VCaP (cell line): Measurements from ENCODE around the gene NKAIN1.
A peak's percentile ranks its signal among the peaks of the same experiment; 100 is the strongest.

Source experiments
- H3K27ac ChIP-seq: fragments of 450-650 bp; 2 replicates; pipeline ENCODE4 v1.5.1; 2017
- CTCF ChIP-seq: fragments of 450-650 bp; conservative IDR thresholded peaks from 2 replicates; pipeline ENCODE4 v1.5.1; 2017; ENCODE audit warnings: mild to moderate bottlenecking, moderate library complexity

The NKAIN1 gene

GRCh38 chr1:31244326-31244725, 4.6 kb upstream of the NKAIN1 start:
- no peak for TF ChIP-seq CTCF
- H3K27ac ChIP-seq: no peak overlapping the region

- no peak for TF ChIP-seq CTCF
- H3K27ac ChIP-seq: no peak overlapping the region
These were observed 4.0 kb upstream of the NKAIN1 start for GRCh38 chr1:31243501-31244286.

- no peak for TF ChIP-seq CTCF
These were observed 1.6 kb upstream of the NKAIN1 start for GRCh38 chr1:31241321-31241720.

DNA sequence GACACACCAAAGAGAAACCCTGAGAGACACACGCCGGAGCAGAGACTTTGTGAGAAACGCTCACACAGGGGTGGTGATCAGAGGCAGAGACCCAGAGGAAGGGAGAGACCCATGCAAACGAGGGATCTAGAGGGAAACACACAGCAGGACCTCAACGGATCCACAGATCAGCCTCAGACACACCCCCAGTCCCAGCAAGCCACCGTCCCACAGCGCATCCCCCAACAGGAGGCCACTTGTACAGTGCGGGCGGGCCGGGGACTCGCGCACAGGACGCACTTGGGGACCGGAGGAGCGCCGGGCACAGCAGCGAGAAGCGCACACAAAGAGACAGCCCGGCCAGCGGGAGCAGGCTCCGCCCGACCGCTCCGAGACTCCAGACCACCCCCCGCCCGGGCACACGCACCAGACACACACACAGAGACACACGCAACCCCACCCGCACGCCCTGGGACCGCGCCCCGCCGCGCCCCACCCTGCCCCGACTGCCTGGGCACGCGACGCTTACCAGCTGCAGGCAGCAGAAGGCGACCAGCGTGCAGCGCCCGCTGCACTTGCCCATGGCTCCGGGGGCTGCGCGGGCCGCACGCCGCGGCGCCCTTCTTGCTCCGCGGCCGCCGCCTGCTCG, 587 bp downstream of the NKAIN1 start:
- H3K27ac ChIP-seq: peak overlapping the region; percentile 18; the same call in 1 of the 2 replicates
- TF ChIP-seq CTCF: no peak

More at GRCh38 chr1:31241321-31241720, 1.6 kb upstream of the NKAIN1 start:
- H3K27ac ChIP-seq: no peak overlapping the region

DNA sequence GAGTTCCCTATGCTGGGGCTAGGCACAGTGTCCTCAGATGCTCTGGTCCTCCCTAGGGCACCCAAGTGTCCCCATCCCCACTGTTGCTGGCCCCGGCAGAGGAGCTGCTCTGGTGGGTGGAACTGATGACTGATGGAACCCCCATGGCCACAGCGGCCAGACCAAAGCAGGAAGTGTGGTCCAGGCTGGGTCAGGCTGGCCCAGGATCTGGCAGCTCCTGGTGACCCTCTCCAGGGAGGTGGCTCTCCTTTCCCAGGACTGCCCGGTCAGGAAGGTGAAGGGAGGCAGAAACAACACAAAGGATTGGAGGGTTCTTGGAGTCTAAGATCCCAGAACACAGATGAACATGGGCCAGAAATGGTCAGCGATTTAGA, 1.1 kb downstream of the NKAIN1 start:
- no peak for TF ChIP-seq CTCF

GRCh38 chr1:31234870-31235269, 4.8 kb downstream of the NKAIN1 start:
- no peak overlapping the region for H3K27ac ChIP-seq
- TF ChIP-seq CTCF: no peak

More for the DNA sequence above, 1.1 kb downstream of the NKAIN1 start:
- H3K27ac ChIP-seq: no peak overlapping the region

DNA sequence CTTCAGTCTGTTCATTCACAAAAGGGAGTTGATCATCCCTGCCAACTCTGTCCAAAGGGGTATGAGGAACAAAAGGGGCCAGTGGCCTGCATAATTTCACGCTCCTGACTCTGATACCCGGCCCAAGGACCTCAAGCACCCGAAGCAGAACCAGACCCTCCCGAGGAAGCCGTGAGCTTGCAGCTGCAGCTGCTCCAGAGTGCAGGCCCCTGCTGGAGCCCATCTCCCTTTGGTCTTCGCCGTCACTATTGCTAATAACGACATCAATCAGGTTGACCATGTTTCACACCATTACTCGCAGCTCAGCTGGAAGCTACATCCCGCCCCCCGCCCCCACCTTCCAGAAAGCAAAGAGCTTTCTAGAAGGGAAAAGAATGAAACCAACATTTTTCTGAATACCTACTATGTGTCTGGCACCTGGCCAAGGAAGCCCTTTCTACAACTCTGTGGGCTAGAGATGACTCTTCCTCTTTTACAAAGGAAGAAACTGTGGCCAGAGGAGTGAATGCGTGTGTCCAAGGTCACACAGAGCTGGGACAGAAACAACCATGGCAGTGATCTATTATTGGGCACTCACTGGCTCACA, 5.5 kb downstream of the NKAIN1 start:
- TF ChIP-seq CTCF: no peak
- no peak overlapping the region for H3K27ac ChIP-seq
